Brain microvascular endothelial cell (primary cell): Measurements from ENCODE around the gene ALS2.

ENCODE experiments used
- DNase-seq: peaks from one replicate; pipeline ENCODE4 v3.0.0-alpha.2; 2020
- H3K27ac ChIP-seq: fragments of 250-450 bp; sonication (Bioruptor Pico); 2 replicates; pipeline ENCODE4 v1.5.1; 2020; ENCODE audit warnings: mild to moderate bottlenecking, moderate library complexity
- H3K27me3 ChIP-seq: fragments of 250-450 bp; sonication (Bioruptor Pico); replicated peaks from 2 replicates; pipeline ENCODE4 v1.5.1; 2020; ENCODE audit warnings: mild to moderate bottlenecking
- H3K36me3 ChIP-seq: fragments of 250-450 bp; sonication (Bioruptor Pico); replicated peaks from 2 replicates; pipeline ENCODE4 v1.5.1; 2020; ENCODE audit warnings: mild to moderate bottlenecking
- H3K4me3 ChIP-seq: 2 replicates; pipeline ENCODE4 v1.5.1; 2011; ENCODE audit warnings: low read depth, mild to moderate bottlenecking, control low read depth, low read length, moderate library complexity
- in situ Hi-C: cut with HindIII; loops from 2 replicates; pipeline ENCODE4 v1.10.0; 2017; ENCODE audit warnings: low sequenced_read_pairs, low pct_ligation_motif_present
- TF ChIP-seq, protein P1 (sequence below): IDR thresholded peaks from 2 replicates; pipeline ENCODE4 v1.5.1; 2011; ENCODE audit warnings: low read depth, mild to moderate bottlenecking, moderate library complexity, low read length, control low read depth, inconsistent platforms; ENCODE audit errors: missing control alignments

The ALS2 gene

DNA sequence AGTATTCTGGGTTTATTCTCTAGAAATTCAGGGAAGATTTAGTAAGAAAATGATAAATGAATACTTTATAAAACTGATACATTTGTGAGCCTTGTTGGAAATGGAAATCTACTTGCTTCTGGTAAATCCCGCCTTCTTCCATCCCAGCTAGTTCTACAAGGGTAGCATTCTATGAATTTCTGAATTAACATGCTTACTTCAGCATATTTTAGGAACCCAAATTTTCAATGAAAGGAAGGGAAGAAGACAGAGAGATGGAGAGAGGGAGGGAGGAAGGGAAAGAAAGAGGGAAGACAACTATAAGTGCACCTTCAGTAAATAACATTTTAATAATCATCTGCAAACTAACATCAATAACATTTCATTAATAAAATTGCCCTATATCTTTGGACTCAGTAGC lies 110.9 kb downstream of the ALS2 start:
- TF ChIP-seq, protein P1, sequence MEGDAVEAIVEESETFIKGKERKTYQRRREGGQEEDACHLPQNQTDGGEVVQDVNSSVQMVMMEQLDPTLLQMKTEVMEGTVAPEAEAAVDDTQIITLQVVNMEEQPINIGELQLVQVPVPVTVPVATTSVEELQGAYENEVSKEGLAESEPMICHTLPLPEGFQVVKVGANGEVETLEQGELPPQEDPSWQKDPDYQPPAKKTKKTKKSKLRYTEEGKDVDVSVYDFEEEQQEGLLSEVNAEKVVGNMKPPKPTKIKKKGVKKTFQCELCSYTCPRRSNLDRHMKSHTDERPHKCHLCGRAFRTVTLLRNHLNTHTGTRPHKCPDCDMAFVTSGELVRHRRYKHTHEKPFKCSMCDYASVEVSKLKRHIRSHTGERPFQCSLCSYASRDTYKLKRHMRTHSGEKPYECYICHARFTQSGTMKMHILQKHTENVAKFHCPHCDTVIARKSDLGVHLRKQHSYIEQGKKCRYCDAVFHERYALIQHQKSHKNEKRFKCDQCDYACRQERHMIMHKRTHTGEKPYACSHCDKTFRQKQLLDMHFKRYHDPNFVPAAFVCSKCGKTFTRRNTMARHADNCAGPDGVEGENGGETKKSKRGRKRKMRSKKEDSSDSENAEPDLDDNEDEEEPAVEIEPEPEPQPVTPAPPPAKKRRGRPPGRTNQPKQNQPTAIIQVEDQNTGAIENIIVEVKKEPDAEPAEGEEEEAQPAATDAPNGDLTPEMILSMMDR, result no peak
- in situ Hi-C loops, result no loop called here
- no peak overlapping the region for H3K4me3 ChIP-seq

DNA sequence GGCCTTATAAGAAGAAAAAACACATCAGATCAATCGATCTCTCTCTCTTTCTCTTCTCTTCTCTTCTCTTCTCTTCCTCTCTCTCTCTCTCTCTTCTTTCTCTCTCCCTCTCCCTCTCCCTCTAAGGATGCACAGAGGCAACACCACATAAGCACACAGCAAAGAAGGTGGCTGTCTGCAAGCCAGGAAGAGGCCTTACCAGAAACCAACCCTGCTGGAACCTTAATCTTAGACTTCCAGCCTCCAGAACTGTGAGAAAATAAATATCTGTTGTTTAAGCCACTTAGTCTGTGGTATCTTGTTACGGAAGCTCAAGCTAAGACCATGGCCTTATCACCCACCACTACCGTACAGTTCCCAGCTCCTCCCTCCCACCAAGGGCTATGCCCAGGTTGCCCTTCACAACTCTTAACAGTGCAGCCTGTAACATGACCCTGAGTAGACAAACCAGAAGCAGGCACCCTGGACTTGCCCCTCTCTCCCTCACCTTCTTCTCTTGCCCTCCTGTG lies 112.3 kb downstream of the ALS2 start:
- H3K4me3 ChIP-seq, result no peak overlapping the region
- TF ChIP-seq, protein P1, result no peak
- DNase-seq, result no peak
- no peak overlapping the region for H3K27ac ChIP-seq
- H3K27me3 ChIP-seq, result no peaks in the 10 kb centered on the region
- in situ Hi-C loops, result no loop called here
- H3K36me3 ChIP-seq, result no peaks in the 10 kb centered on the region

More for the DNA sequence above, 110.9 kb downstream of the ALS2 start:
- no peak for DNase-seq
- H3K36me3 ChIP-seq, result no peaks in the 10 kb centered on the region
- H3K27ac ChIP-seq, result no peak overlapping the region
- no peaks in the 10 kb centered on the region for H3K27me3 ChIP-seq

DNA sequence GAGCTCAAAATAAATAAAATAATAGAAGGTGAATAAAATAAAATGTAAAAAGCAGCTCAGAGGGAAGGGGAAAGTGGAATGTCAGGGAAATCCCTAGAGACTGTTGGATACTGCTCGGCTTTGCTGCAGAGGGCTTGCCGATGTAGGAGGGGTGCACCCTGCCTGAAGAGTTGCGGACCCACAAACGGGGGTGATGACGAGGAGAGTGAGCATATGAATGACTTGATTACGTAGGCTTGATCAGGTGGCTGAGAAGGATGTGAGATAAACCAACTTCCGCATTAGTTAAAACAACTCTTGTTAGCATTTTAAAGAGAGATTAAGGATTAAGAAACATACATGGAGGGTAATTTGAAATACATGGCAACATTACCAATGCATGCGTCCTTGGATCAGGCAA lies 116.4 kb downstream of the ALS2 start:
- TF ChIP-seq, protein P1, result no peak
- DNase-seq, result no peak
- no peaks in the 10 kb centered on the region for H3K27me3 ChIP-seq
- no peak overlapping the region for H3K27ac ChIP-seq
- in situ Hi-C loops, result no loop called here
- no peaks in the 10 kb centered on the region for H3K36me3 ChIP-seq
- H3K4me3 ChIP-seq, result no peak overlapping the region

DNA sequence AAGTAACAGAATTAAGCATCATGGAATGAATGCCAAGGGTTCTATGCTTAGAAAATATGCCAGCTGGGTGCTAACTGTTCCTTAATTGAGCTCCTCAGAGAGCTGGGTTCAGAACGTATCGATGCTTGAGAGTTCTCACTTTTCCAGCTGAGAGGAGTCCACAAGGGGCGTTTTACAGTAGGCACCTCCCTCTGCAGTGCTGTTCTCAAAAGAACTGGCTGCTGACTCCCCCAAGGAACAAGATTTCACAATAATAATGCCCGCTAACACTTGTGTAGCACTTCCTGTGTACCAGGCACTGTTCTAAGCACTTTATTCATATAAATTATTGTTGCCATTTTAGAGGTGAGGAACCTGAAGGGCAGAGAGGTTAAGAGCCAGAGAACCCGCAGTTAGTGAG lies 119.4 kb downstream of the ALS2 start:
- Histone ChIP-seq H3K27ac (no peak overlapping the region), H3K4me3 (no peak overlapping the region), H3K27me3 (no peaks in the 10 kb centered on the region), H3K36me3 (no peaks in the 10 kb centered on the region)
- DNase-seq, result no peak
- TF ChIP-seq, protein P1, result no peak
- in situ Hi-C loops, result no loop called here

DNA sequence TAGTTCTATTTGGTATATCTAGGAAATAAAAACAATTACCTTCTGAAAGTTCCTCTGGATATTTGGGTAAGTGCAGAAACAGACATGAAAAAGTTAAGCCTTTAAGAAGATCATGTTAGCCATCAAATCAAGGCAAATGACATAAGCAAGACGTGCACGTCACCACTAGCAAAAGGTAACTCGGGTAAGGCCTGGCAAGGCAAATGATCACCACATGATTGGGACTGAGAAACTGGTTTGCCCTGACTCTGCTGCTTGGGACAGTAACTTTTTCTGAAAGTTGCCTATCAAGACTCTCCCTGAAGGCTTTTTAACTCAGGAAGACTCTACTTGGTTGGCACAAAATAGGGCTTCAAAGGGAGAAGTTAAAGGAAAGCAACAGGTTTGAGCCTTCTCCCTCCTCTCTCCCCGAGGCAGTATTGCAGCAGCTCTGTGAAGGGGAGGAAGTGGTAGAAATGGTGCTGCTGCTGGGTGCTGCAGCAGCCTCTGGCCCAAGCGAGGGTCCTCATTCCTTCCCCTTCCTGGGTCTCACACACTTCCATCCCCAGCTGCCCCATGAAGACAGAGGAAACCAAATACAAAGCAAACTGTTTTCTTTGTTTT lies 120.3 kb downstream of the ALS2 start:
- no peaks in the 10 kb centered on the region for H3K36me3 ChIP-seq
- DNase-seq, result no peak
- in situ Hi-C loops, result no loop called here

More for the DNA sequence above, 120.3 kb downstream of the ALS2 start:
- H3K27me3 ChIP-seq, result no peaks in the 10 kb centered on the region
- H3K4me3 ChIP-seq, result no peak overlapping the region
- TF ChIP-seq, protein P1, result no peak
- no peak overlapping the region for H3K27ac ChIP-seq
